Medulla oblongata (tissue), 1 donor: Measurements from ENCODE around the gene RAB23.
"Not testable (repeated sequence)": the region's sequence is repeated elsewhere in the genome, so short reads cannot be mapped to it uniquely, and the experiment has no call there.

Source experiments
- DNase-seq: peaks from one replicate; pipeline ENCODE4 v3.0.0-alpha.2; 2015; ENCODE audit errors: extremely low spot score

RAB23 gene

DNA sequence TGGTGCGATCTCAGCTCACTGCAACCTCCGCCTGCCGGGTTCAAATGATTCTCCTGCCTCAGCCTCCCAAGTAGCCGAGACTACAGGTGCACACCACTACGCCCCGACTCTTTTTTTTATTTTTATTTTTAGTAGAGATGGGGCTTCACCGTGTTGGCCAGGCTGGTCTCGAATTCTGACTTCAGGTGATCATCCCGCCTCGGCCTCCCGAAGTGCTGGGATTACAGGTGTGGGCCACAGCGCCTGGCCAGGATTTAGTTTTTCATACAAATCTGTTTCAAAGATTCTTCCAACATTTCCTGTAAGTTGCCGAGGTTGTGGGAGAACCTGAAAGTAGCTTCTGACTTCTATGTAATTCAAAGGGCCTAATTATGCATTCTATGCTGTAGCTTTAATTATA is 21.4 kb upstream of the RAB23 start:
- DNase-seq = not testable (repeated sequence)

GRCh38 chr6:57242505-57242904 is 20.4 kb upstream of the RAB23 start:
- no peak for DNase-seq

DNA sequence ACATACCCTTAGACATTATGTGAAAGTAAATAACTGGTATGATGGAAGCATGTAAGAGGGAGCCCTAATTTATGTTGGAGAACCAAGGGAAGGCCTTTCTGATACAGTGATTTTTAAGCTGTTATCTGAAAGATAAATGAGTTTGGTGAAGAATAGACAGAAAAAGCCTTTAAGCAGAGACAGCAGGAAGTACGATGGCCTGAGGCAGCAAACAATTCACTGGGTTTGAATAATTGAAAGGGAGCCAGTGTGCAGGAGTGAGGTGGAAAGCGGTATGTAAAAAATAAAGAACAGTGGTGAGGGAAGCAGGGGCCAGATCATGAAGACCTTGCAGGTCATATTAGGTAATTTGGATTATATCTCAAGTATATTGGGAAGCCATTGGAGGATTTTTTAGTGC is 4.1 kb upstream of the RAB23 start:
- DNase-seq = no peak

- no peak for DNase-seq
These were observed 2.8 kb upstream of the RAB23 start for GRCh38 chr6:57224769-57225515.

- DNase-seq = no peak
These were observed 603 bp upstream of the RAB23 start for GRCh38 chr6:57222743-57223077.

GRCh38 chr6:57221191-57221935 is 744 bp downstream of the RAB23 start:
- peak; percentile 34 for DNase-seq

DNA sequence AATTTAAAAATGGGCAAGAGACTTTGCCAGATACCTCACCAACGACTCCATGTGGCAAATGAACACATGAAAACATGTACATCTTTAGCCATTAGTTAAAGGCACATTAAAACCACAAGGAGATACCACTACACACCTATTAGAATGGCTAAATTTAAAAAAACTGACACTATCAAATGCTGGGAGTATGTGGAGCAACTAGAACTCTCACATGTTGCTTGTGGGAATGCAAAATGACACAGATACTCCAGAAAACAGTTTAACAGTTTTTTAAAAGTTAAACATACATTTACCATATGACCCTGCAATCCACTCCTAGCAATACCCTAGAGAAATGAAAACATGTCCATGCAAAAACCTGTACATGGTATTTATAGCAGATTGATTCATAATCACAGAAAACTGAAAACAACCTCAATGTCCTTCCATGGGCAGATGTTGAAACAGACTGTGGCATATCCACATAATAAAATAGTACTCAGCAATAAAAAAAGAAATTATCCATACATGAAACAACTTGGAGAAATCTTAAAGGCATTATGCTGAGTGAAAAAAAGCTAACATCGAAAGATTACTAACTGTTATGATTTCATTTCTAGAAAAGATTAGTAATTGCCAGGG is 1.9 kb downstream of the RAB23 start:
- DNase-seq = no peak

- no peak for DNase-seq
These were observed 4.8 kb downstream of the RAB23 start for GRCh38 chr6:57217270-57217669.

DNA sequence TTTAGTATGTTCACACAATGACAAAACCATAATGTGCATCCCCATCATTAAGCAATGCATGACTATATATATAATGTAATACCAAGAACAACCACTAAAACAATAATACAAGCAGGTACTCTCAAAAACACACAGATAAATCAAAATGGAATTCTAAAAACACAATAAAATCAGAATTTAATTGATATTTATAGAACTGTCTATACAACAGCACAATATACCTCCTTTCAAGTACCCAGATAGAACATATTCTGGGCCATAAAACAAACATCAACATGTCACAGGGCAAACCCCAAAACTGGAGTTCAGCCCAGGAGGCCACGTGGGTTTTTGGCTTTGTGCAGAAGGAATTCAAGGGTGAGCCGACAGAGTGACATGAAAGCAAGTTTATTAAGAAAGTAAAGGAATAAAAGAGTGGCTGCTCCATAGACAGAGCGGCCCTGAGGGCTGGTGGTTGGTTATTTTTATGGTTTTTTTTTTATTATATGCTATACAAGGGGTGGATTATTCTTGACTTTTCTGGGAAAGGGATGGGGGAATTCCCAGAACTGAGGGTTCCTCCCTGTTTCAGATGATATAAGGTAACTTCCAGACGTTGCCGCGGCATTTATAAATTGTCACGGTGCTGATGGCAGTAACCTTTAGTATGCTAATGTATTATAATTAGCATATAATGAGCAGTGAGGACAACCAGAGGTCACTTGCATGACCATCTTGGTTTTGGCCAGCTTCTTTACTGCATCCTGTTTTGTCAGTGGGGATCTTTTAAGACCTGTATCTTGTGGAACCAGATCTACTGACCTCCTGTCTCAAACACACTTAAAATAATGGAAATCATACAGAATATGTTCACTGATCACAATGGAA is 5.6 kb downstream of the RAB23 start:
- peak; percentile 64 for DNase-seq

DNA sequence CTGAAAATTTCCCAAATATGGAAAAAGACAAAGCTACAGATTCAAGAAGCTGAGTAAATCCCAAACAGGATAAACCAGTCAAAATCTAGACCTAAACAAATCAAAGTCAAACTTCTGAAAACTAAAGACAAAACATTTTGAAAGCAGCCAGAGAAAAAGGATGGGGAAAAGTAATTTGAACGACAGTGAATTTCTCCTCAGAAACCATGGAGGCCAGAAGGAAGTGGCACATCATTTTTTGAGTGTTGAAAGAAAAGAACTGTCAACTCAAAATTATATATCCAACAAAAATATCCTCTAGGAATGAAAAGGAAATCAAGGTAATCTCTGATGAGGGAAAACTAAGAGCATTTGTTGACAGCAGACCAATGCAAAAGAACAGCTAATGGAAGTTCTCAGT is 6.8 kb downstream of the RAB23 start:
- no peak for DNase-seq

- no peak for DNase-seq
These were observed 12.0 kb downstream of the RAB23 start for GRCh38 chr6:57210060-57210459.

- no peak for DNase-seq
These were observed 13.1 kb downstream of the RAB23 start for GRCh38 chr6:57209030-57209429.

- no peak for DNase-seq
These were observed 14.2 kb downstream of the RAB23 start for GRCh38 chr6:57207872-57208271.

DNA sequence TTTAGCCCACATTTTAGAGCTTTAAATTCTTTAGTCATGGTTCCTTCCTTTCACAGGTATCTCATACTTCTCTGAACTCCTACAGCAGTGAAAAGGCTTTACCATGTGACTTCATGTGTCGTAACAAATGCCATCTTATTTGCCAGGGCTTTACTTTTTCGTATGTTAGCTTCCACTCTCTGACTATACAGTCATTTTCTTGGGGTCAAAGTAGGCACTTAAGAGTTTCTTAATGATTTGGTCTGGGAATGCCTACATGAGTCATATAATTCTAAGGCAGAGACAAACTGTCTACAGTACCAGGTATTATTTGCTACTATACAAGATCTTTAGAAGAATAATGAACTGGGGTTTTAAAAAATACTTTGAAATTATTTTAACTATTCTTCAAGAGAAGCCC is 15.0 kb downstream of the RAB23 start:
- no peak for DNase-seq

DNA sequence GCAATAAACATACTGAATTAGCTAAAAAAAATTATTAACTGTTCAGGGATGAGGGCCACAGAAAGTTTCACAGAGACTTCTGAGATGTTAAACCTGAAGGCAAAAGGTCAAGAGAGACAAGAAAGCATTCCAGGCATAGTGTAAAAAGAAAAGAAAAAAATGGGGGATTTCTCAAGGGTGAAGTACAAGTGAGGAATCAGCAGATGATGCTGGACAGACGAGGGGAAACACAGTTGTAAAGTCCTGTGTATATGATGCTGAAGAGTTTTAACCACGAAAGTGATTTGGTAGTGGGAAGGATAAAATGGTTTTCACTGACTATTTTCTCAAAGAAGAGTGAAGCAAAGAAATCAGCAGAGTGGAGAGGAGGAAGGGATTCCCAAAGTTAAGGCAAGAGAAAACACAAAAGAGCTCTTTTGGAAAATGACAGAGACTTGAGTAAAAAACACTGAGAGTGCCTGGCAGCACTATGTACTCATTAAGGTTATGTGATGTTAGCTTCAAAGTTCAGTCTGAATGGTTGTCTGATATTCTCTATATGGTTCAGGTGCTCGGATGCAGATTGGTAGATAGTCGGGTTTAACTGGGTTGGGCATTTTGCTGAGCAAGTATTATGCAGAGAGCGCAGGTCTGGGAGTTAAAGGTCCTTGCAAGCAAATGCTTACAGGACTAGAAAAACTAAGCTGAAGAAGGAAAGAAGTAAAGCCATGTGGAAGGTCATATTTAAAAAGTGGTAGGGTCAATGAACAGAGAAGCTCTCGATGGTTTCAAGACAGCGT is 16.4 kb downstream of the RAB23 start:
- no peak for DNase-seq

DNA sequence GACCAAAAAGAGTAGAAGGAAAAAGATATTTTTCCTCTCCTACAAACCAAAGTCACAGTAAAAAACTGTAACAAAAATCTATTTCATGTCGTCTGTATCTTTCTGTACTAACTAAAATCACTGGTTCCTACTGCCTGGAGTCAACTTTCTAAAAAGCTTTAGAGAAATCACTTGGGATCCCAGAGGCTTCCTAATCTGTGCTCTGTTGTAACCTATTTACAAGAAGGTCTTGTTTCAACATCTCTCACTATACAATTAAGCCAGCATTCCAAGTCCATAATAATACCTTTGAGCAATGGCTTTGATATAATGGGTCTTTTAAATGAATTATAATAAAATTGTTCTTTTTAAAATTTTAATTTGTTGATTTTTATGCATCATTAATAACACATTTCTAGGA is 20.4 kb downstream of the RAB23 start:
- no peak for DNase-seq

GRCh38 chr6:57198926-57199636 is 23.0 kb downstream of the RAB23 start:
- no peak for DNase-seq

GRCh38 chr6:57195457-57195856 is 26.6 kb downstream of the RAB23 start:
- DNase-seq = no peak

- no peak for DNase-seq
These were observed 28.9 kb downstream of the RAB23 start for GRCh38 chr6:57193177-57193576.

- DNase-seq = peak; percentile 16
These were observed 32.0 kb downstream of the RAB23 start for GRCh38 chr6:57190140-57190539.

- no peak for DNase-seq
These were observed 38.8 kb downstream of the RAB23 start for GRCh38 chr6:57183336-57183735.
